Subcutaneous adipose tissue (tissue), 4 donors: ENCODE measurements around the gene CDC42BPA. TPM values are rescaled to one million over a fixed set of nuclear protein-coding genes. Genes with fewer than 3 reads are reported as not detected.

Experiments used
- total RNA-seq, 4 donors: library from RNA; depleted of rRNA; stranded (reverse); fragments of >200 nt; gene quantifications; one replicate each; pipeline ENCODE4 v1.1.0, GENCODE V29; 2016
- TF ChIP-seq, protein P1 (sequence below): fragments of 450-650 bp; IDR thresholded peaks from one replicate; pipeline ENCODE4 v1.5.1; 2016; ENCODE audit warnings: low read depth, mild to moderate bottlenecking, control low read depth, antibody characterized with exemption, moderate library complexity

Gene CDC42BPA
- total RNA-seq, 4 donors from 2014 or later: 43.2 to 68.2 (median 55.3) TPM

DNA sequence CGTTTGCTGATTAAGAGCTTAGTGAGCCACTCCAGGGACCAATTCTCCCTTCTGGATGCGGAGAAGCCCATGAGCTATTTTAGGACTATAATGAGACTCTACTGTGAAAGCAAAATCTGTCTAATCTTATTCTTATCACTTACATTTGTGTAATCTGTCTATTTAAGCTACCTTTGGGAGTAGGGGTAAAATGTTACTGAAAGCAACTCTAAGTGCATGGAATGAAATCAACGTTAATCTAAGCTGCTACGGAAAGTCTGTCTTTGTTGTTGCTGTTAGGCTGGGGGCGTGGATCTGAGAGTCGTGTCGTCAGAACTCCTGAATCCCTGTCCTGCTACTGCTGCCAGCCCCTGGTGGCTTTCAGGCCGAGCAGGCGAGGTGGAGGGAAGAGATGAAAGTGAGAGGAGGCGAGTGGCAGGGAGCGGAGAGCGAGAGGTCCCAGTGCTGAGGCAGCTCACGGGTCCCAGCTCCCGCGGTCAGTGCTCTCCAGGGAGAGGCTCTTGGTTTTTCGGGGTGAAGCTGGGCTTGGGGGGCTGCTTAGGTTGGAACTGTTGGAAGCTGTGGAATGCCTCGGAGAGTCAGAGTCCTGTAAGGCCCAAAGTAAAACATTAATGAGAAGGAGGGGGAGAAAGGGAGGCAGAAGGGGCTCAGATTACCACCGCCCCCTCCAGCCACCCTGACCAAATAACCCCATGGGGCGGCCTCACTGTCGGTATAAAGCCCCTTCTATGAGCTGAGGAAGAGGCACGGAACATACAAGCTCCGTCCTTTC, 324.3 kb downstream of the CDC42BPA start:
- TF ChIP-seq, protein P1, sequence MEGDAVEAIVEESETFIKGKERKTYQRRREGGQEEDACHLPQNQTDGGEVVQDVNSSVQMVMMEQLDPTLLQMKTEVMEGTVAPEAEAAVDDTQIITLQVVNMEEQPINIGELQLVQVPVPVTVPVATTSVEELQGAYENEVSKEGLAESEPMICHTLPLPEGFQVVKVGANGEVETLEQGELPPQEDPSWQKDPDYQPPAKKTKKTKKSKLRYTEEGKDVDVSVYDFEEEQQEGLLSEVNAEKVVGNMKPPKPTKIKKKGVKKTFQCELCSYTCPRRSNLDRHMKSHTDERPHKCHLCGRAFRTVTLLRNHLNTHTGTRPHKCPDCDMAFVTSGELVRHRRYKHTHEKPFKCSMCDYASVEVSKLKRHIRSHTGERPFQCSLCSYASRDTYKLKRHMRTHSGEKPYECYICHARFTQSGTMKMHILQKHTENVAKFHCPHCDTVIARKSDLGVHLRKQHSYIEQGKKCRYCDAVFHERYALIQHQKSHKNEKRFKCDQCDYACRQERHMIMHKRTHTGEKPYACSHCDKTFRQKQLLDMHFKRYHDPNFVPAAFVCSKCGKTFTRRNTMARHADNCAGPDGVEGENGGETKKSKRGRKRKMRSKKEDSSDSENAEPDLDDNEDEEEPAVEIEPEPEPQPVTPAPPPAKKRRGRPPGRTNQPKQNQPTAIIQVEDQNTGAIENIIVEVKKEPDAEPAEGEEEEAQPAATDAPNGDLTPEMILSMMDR: no peak

DNA sequence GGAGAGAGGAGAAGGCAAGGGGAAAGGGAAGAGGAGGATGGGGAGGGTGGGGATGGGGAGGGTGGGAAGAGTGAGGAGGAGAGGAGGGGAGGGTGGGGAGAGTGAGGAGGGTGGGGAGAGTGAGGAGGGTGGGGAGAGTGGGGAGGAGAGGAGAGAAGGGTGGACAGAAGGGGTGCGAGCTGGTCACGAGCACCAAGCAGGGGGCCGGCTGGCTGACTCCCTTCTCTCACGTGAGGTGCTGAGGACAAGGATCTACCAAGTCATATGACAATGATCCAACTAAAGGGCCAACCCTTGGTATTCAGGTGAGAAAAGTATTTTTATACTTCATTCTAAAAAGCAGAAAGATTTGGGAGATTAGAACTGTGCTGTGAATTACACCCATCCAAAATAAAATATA, 326.4 kb downstream of the CDC42BPA start:
- TF ChIP-seq, protein P1: no peak

DNA sequence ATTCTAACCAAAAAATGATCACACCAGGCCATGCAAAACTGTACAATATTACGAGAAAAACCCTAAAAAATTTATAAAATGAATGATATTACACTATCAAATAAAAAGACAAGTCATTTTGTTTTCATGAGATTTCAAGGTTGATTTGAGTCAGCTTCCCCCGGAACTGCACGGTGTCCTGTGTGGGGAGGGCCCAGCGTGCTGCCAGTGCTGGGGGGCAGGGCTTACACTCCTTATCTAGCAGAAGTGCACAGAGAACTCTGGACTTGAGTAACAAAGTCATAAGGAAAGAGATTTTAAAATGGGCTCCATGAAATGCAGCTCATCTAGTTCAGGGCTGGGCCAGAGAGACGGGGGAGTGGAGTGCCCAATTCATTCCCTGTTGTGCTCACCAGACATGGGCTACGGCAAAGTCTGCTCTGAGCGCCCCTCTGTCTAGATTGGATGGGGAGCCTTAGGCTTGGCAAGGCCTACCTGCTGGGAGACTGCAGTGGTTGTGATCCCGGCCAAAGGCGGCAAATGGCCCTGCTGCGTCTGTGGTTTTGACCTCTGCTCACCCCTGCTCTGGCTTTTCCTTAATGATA, 328.1 kb downstream of the CDC42BPA start:
- TF ChIP-seq, protein P1: no peak

DNA sequence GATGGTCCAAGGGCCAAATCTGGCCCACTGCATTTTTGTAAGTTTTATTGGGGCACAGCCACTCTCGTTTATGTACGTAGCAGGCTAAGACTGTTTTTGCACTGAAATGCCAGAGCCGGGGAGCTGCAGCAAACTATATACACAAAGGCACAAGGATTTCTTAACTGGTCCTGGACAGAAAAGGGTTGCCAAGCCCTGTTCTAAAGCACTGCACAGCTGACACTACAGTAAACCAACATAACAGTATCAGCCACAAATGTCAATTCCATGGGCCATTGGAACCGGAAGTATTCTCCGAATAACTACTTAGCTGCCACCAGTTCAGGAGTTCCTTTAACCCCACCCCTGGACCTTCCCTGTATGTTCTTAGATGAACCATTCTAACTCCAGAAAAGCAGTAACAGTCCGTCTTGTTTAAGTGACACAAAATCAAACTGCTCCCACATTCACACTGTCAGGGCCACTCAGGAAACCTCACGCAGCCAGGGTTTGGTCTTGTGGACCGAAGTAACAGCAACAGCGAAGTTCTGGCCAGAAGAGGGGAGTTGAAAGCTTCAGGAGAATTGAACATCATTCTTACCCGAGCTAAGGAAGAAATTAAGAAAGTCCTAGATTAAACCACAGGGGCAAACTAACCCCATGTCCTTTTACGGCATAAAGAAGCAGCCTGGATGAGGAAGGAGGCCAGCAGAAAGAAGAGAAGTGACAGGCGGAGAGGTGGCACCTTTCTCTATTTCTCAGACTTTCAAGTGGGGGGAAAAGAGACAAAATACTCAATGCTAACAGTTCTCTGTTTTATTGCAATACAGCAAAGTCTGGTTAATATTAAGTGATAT, 329.0 kb downstream of the CDC42BPA start:
- TF ChIP-seq, protein P1: no peak

DNA sequence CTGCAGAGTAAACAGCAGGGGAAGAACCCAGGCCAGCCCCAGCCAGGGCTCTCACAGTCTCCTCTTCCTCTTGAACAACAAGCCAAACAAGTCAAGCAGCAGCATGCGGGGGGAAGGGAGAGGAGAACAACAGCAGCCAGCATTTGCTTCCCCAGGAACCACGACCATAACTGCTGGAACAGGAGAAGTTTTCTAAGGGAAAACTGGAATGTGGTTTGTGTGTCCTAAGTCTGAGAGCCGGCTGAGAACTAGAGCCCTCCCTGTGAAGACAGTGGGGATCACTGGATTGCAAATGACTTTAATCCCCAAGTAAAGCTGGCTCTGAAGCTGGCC, 330.0 kb downstream of the CDC42BPA start:
- TF ChIP-seq, protein P1: no peak

DNA sequence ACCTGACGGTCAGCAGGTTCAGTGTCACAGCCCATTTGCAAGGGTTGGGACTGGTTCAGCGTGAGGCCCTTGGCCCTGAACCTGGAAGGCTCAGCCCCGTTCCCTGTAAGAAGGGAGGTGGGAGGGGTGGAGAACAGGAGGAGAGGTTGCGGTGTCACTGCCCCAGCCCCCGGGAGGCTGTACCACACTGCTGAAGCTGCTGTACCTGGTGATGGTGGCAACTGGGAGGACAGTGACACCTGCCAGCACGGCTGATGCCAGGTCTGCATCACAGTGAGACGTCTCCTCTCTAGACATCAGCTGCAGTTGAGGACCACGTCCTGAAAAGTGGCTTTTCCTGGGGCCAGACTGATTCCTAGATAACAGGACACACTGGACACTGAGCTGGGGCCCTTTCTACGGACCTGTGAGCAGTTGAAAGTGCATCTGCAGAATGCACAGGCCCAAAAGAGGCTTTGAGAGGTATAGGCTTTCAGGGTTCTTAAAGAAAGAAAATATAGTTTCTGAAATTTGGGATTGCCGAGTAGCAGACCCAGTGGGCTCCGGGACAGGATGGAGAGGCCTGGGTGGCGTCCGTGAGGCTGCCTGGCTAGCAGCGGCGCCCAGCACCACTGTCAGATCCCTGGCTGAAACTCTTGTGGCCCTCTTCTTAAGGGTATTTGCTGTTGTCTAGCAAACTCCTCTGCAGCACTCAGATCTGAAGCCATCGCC, 330.5 kb downstream of the CDC42BPA start:
- TF ChIP-seq, protein P1: no peak
